Adrenal gland (tissue), 5 donors: ENCODE results near the gene ZNF205.

Experiments used
- POLR2A ChIP-seq, 2 donors: fragments of 450-650 bp; IDR thresholded peaks; one replicate each; pipeline ENCODE4 v1.6.1; 2017; ENCODE audit warnings: antibody characterized with exemption in 2 of 2, mild to moderate bottlenecking in 2 of 2, moderate library complexity in 1 of 2
- TF ChIP-seq, protein P1 (sequence below), 6 experiments: fragments of 450-650 bp in 4 of 6; fragments of 200-600 bp in 2 of 6; sonication (generic) in 1 of 6; IDR thresholded peaks; 1 replicate in 5 of 6; 2 replicates in 1 of 6; pipeline versions ENCODE4 v1.5.1 to v1.8.0; 2016 to 2021; ENCODE audit warnings: antibody characterized with exemption in 6 of 6, mild to moderate bottlenecking in 2 of 6, moderate library complexity in 1 of 6
- donor health status: DM: no; HTN: no; CAD: no.

DNA sequence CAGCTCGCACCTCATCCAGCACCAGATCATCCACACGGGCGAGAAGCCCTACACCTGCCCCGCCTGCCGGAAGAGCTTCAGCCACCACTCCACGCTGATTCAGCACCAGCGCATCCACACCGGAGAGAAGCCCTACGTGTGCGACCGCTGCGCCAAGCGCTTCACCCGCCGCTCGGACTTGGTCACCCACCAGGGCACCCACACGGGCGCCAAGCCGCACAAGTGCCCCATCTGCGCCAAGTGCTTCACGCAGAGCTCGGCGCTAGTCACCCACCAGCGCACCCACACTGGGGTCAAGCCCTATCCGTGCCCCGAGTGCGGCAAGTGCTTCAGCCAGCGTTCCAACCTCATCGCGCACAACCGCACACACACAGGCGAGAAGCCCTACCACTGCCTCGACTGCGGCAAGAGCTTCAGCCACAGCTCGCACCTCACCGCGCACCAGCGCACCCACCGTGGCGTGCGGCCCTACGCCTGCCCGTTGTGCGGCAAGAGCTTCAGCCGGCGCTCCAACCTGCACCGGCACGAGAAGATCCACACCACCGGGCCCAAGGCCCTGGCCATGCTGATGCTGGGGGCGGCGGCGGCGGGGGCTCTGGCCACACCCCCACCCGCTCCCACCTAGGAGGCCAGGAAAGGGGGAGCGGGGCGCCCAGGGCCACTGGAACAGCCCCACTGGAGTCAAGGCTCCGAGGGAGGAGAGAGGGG, 7.5 kb downstream of the ZNF205 start:
- TF ChIP-seq, protein P1, sequence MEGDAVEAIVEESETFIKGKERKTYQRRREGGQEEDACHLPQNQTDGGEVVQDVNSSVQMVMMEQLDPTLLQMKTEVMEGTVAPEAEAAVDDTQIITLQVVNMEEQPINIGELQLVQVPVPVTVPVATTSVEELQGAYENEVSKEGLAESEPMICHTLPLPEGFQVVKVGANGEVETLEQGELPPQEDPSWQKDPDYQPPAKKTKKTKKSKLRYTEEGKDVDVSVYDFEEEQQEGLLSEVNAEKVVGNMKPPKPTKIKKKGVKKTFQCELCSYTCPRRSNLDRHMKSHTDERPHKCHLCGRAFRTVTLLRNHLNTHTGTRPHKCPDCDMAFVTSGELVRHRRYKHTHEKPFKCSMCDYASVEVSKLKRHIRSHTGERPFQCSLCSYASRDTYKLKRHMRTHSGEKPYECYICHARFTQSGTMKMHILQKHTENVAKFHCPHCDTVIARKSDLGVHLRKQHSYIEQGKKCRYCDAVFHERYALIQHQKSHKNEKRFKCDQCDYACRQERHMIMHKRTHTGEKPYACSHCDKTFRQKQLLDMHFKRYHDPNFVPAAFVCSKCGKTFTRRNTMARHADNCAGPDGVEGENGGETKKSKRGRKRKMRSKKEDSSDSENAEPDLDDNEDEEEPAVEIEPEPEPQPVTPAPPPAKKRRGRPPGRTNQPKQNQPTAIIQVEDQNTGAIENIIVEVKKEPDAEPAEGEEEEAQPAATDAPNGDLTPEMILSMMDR (IDR thresholded peaks at IDR 0.05): no peak
- no peak for TF ChIP-seq POLR2A (IDR thresholded peaks at IDR 0.05)
